GM19043 (cell line): ENCODE data around the gene CCNI2.
A peak's percentile ranks its signal among the peaks of the same experiment; 100 is the strongest.

Experiments used
- ATAC-seq: cut with Tn5 transposase; IDR thresholded peaks from one replicate; pipeline ENCODE4 v1.9.1; 2021; ENCODE audit warnings: low read depth; ENCODE audit not compliant: unreplicated experiment

CCNI2 gene

GRCh38 chr5:132746954-132747615 lies at the start of gene CCNI2:
Gene CCNI2, plus strand, starts transcription at chr5:132747426. Its CDS starts 70 bp downstream, at chr5:132747496.
- peak; percentile 36 for ATAC-seq

- ATAC-seq, result no peak
Observed at GRCh38 chr5:132704875-132705274, 42.4 kb upstream of the CCNI2 start.

- ATAC-seq, result no peak
Observed at GRCh38 chr5:132708645-132709044, 38.6 kb upstream of the CCNI2 start.

GRCh38 chr5:132714456-132715307 lies 32.5 kb upstream of the CCNI2 start:
- no peak for ATAC-seq

- no peak for ATAC-seq
Observed at GRCh38 chr5:132718544-132719312, 28.5 kb upstream of the CCNI2 start.

GRCh38 chr5:132725745-132726144 lies 21.5 kb upstream of the CCNI2 start:
- ATAC-seq, result no peak

GRCh38 chr5:132729896-132730295 lies 17.3 kb upstream of the CCNI2 start:
- no peak for ATAC-seq

GRCh38 chr5:132733499-132734148 lies 13.6 kb upstream of the CCNI2 start:
- no peak for ATAC-seq

- no peak for ATAC-seq
Observed at GRCh38 chr5:132734687-132735086, 12.5 kb upstream of the CCNI2 start.

- peak; percentile 92 for ATAC-seq
Observed at GRCh38 chr5:132736853-132737833, 10.1 kb upstream of the CCNI2 start, which contains the start of gene KIF3A. Gene KIF3A, minus strand, starts transcription at chr5:132737546. Its CDS starts 127 bp downstream, at chr5:132737419.

- no peak for ATAC-seq
Observed at GRCh38 chr5:132737982-132738681, 9.1 kb upstream of the CCNI2 start.

GRCh38 chr5:132739232-132739631 lies 8.0 kb upstream of the CCNI2 start:
- no peak for ATAC-seq

GRCh38 chr5:132742158-132742557 lies 5.1 kb upstream of the CCNI2 start:
- no peak for ATAC-seq

GRCh38 chr5:132742626-132743025 lies 4.6 kb upstream of the CCNI2 start:
- no peak for ATAC-seq

GRCh38 chr5:132744659-132745058 lies 2.6 kb upstream of the CCNI2 start:
- ATAC-seq, result no peak

- no peak for ATAC-seq
Observed at GRCh38 chr5:132746592-132746953, 653 bp upstream of the CCNI2 start.

GRCh38 chr5:132747616-132748440 lies 602 bp downstream of the CCNI2 start:
- peak; percentile 27 for ATAC-seq

- no peak for ATAC-seq
Observed at GRCh38 chr5:132748522-132749000, 1.3 kb downstream of the CCNI2 start.
